ENCODE results near the gene BMPR1A.
"Not testable (repeated sequence)": the region's sequence is repeated elsewhere in the genome, so short reads cannot be mapped to it uniquely, and the experiment has no call there.

The BMPR1A gene

DNA sequence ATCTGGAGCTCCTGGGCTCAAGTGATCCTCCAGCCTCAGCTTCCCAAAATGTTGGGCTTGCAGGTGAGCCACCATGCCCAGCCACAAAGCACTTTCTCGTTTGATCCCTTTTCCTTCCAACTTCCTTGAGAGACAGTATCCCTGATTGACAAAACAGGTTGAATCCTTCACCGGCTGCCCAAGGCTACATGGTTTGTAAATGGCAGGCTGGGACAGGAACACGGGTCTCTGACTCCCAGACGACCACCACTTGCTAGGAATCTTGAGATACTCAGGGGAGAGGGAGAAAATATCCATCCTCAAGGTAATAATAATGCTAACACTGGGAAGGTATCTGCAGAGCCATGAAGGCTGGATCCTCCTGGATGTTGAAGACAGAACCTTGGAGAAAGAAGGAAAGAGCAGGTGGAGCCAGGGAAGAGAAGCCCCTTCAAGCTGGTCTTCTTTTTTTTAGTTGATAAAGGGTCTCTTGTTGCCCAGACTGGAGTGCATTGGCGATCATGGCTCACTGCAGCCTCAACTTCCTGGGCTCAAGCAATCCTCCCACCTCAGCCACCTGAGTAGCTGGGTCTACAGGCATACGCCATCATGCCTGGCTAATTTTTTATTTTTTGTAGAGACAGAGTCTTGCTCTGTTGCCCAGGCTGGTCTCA is 181.2 kb downstream of the BMPR1A start:
- FAIRE-seq, result no peak
- no peak for DNase-seq (ENCODE audit: low spot score)

DNA sequence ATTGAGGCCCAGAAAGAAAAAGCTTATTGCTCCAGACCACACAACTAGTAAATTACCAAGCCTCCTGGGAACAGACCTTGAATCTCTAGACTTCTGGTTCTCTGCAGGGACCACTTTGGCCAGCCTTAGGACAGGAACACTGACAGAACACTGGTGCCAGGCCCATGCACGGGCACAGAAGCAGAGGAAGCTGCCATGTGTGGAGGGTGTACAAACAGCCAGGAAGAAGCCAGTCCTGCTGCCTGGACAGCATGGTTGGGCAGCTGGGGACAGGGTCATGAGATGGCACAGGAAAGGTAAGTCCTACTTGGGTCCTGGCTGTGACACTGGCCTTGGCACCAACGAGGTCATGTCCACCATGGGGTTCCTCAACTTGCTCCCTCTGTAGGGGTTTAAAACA is 181.8 kb downstream of the BMPR1A start:
- FAIRE-seq (no peak), DNase-seq (ENCODE audit: low spot score) (no peak)

DNA sequence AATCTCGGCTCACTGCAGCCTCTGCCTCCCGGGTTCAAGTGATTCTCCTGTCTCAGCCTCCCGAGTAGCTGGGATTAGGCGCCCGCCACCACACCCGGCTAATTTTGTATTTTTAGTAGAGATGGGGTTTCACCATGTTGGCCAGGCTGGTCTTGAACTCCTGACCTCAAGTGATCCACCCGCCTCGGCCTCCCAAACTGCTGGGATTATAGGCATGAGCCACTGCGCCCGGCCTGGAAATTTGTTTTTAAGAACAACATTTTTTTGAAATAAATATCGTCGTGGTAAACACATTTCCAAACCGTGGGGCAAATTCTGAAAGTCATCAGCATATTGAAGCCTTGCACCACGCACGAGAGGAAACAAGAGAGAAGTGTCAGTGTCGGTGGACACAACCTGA is 183.7 kb downstream of the BMPR1A start:
- DNase-seq (ENCODE audit: low spot score); FAIRE-seq: not testable (repeated sequence)

DNA sequence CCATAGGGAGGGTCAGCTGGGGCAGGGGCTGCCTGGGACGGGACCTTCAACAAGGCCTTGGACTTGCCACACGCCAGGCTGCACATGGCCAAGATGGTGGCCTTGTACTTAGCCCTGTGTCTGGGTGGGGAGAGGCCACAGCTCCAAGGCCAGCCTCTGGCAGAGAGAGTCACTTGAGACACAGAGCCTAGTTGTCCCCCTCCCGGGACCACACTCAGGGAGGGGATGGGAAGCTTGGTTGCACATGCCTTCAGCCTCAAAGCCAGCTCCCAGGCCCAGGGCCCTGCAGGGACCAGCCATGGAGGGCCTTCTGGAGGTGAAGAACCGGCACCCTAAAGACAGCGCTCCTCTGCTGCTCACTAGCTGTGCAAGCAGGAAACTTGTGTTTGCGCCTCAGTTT is 184.3 kb downstream of the BMPR1A start:
- no peak for FAIRE-seq

DNA sequence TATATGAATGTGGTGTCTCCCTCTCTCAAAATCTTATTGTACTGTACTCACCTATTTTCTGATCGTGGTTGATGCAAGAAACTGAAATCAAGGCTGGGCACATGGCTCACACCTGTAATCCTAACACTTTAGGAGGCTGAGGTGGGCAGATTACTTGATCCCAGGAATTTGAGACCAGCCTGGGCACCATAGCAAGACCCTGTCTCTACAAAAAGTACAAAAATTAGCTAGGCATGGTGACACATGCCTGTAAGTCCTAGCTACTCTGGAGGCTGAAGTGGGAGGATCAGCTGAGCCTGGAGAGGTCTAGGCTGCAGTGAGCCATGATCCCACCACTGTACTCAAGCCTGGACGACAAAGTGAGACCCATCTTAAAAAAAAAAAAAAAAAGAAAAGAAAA is 185.0 kb downstream of the BMPR1A start:
- no peak for FAIRE-seq
- DNase-seq (ENCODE audit: low spot score), result no peak

More for the DNA sequence above, 184.3 kb downstream of the BMPR1A start:
- no peak for DNase-seq (ENCODE audit: low spot score)

DNA sequence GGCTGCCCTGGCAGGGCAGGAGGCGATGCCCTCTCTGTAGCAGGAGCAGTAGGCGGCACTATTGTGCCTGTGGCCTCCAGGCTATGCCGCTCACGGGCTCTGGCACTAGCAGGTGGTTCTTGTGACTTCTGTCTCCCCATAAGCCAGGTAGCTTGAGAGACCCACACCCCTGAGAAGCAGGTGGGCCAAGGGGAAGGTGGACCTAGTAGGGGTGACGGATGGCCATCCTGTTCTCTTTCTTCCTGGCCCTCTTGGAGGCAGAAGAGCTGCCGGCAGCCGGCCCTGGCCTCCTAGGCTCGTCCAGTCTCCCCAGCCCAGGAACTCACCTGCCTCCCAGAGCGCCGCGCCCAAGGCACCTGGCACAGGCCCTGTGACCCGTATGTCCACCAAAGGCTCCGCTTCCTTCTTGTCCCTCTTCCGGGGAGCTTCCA is 185.6 kb downstream of the BMPR1A start:
- DNase-seq (ENCODE audit: low spot score), result no peak
- FAIRE-seq, result no peak

DNA sequence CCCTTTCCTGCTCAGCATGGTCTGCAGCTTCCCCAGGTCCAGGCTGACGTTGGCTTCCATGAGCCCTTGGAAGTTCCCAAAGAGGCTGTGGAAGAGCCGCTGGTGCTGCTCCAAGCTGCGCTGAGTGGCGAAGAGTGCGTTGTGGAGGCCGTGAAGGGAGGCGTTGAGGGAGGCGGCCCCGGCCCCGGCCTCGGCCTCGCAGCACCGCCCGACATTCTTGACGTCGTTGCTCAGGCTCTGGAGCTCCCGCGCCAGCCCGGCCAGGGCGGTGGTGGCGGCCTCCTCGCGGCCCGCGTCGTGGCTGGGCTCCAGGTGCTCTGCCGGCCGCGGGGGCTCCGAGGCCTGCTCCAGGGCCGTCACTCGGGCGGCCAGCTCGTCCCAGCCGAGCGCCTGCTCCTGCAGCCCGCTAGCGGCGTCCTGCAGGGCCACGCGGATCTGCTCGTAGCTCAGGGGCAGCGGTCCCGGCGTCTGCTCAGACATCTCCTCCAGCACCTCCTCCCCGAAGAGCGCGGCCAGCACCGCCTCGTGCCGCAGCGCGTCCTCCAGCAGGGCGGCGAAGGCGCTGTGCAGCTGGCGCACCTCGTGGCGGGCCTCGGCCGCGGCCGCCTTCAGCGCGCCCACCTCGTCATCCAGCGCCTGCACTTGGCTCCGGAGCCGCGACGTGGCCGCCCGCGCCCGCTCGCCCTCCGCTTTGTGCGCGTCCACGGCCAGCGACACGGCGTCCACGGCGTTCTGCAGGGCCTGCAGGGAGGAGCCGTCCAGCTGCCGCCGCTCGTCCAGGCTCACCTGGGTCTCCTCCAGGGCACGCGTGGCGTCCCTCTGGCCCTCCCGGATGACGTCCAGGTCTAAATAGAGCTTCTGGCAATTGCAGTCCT is 186.3 kb downstream of the BMPR1A start:
- DNase-seq (ENCODE audit: low spot score), result no peak
- no peak for FAIRE-seq

DNA sequence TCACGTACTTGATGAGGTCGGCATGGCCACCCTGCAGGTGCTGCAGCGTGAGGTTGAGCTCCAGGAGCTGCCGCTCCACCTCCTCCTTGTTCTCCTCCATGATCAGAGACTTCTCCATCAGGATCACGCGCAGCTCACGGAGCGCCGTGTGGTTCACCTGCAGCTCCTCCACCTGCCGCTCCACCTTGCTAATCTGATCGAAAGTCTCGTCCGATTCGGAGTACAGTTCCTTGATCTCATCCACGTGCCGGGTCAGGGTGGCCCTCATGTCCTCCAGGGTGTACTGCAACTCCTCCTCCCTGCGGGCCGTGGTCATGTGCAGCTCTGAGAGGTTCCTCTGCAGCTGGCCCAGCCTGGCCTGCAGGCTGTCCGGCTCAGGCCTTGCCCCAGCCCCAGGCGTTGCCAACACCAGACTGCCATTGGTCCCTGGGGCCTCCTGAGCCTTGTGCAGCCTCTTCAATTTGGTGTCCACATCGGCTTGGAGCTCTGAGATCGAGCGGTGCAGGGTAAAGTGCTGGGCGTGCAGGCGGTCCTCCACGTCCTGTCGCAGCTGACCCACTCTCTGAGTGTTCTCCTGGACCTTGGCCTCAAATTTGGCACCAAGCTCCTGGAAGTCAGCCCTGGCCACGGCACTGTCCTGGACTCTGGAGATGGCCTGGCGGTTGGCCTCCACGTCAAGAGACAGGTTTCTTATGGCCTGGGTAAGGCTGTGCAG is 187.1 kb downstream of the BMPR1A start:
- no peak for DNase-seq (ENCODE audit: low spot score)
- no peak for FAIRE-seq

DNA sequence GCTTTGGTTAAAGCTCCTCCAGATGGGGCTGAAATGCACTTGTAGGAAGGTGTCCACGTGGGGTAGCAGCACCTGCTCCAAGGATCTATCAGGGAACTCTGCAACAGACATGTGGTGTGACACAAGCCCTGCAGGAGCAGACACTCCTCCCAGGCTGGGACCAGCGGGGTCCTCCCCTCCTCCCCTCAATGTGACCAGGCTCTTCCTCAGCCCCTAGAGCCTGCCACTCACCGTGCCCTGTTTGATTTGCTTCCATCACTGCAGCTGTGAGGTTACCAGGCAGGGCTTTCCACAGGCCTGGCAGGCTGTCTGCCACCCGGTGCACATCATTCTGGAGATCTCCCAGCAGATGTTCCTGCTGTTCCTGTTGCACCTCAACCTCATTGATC is 187.6 kb downstream of the BMPR1A start:
- FAIRE-seq, result no peak
- no peak for DNase-seq (ENCODE audit: low spot score)

DNA sequence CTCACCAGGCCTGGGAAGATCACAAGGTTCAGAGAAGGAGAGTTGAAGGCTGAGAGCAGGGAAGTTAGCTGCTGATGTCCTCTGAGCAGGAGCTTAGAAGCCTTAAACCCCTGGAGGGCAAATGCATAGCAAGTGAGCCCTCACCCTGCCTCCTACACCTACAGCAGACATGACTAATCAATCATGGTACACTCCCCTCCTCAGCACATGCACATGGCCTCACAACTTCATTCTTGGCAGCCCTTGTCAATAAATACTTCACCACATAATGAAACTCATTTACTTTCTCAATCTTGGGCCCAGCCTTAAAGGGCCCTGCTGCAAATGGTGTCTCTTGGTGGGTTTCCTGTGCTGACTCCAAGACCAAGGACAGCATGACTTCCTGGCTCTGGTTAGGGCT is 188.1 kb downstream of the BMPR1A start:
- no peak for FAIRE-seq
- no peak for DNase-seq (ENCODE audit: low spot score)

DNA sequence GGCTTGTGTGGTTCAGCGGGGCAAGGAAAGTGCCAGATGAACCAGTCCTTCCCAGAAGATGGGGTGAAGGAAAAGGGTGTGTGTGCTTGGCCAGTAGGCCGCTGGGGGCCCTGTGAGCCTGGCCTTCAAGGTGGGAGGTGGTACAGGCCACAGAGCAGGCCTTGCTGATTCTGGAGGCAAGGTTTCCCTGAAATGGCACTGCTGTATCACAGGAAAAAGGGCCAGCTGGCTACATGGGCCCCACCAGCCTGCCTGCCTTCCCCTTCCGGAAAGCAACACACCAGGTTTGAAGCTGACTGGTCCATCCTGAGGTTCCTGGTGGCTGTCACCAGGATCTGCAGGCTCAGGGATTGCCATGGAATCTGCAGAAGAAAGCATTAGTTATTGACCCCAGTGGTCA is 188.5 kb downstream of the BMPR1A start:
- no peak for FAIRE-seq
- DNase-seq (ENCODE audit: low spot score), result no peak

DNA sequence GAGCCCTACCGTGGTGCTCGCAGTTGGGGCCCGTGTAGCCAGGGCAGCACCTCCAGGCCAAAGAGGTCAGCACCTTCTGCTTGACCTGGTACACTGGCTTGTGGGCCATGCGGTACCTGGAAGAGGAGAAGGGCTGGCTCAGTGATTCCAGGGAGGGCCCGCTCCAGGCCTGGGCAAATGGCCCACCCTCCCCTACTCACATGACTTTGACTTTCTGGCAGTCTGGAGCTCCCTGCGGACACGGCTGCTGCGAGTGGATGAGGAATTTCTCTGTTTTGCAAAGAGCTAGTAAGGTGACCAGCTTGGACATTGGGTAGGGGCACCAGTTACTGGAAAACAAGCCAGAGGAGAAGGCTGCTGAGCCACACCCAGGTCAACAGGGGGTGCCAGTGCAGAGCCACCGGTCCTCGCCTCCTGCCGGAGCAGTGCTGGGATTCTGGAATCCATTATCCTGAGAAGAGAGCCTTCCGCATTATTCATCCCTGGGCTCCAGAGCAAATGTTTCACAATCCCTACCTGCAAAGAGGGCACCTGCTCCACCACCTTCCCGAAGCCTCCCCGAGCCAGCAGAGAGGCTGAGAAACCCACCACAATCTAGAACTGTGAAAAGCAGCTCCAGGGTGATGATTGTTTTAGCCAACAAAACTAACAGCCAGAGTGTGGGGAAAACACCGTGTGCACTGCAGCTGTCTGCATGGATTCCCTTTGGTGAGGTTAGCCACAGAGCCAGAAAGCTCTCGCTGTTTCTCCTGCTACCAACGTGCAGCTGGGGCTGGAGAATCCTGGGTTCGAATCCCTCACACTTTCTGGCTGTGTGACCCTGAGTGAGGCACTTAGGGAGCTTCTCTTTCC is 189.2 kb downstream of the BMPR1A start:
- DNase-seq (ENCODE audit: low spot score) (no peak), FAIRE-seq (no peak)

DNA sequence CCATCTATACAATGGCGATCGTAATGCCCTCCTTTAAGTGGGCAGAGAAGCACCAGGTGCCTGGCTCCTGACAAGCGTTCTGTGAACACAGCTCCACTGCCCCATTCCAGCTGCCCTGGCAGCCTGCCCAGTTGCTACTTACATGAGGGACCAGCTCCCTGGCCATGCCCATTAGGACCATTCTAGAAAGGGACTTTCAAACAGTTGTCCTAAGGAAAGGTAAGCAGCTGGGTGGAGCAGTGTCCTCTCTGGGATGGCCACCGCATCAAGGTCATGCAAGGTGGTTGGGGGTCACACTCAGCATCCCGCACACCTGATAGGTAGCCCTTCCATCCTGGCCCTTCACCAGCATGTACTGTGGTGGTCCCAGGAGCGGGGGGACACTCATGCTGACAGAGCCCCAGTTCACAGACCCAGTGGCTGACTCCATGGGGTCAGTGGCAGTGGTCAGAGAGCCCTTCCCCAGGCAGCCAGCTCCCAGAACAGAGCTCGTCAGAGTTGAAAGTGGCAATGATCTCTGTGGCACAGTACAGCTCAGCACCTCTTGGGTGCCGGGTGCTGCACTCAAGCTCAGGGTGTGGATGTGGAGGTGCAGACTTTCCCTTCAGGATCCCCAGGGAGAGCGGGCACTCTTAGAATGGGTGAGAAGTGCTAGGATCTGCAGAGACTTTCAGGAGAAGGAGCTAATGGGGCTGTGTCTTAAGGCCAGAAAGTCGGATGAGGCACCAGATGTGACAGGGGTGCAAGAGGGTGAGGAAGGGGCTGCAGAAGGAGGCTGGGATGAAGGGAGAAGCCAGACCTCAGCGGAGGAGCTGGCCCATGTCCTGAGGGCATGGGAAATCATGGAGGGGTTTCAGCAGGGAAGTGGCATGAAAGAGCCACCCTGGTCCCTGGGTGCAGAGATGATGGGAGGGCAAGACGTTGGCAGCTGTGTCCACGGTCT is 190.1 kb downstream of the BMPR1A start:
- DNase-seq (ENCODE audit: low spot score), result no peak
- FAIRE-seq, result no peak

DNA sequence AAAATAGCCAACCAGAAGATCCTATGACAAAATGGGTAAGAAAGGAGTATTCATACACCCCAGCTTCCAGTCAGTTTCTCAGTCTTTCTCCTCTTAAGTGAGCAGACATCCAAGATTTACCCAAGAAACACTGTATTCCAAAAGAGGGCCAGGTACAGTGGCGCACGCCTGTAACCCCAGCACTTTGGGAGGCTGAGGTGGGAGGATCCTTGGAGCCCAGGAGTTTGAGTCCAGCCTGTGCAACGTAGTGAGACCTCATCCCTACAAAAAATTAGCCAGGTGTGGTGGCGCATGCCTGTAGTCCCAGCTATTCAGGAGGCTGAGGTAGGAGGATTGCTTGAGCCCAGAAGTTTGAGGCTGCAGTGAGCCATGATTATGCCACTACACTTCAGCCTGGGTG is 191.4 kb downstream of the BMPR1A start:
- DNase-seq (ENCODE audit: low spot score); FAIRE-seq: not testable (repeated sequence)

DNA sequence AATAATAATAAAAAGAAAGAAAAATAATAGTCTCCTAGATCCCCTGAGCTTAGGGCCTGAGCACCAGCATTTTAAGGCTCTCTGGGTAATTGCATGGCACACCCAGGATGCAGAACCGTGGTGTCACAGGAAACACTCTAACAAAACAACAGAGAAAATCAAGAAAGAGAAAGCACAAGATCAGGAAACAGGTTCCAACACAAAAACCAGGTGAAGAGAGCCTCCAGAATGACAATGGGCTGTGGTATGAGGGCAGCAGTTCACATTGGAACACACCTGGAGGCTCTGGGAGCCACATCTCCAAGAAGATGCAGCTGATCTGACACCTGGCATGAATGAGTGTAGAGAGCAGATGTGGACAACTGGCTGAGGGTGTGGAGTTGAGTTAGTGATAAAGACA is 193.9 kb downstream of the BMPR1A start:
- DNase-seq (ENCODE audit: low spot score) (no peak), FAIRE-seq (no peak)

DNA sequence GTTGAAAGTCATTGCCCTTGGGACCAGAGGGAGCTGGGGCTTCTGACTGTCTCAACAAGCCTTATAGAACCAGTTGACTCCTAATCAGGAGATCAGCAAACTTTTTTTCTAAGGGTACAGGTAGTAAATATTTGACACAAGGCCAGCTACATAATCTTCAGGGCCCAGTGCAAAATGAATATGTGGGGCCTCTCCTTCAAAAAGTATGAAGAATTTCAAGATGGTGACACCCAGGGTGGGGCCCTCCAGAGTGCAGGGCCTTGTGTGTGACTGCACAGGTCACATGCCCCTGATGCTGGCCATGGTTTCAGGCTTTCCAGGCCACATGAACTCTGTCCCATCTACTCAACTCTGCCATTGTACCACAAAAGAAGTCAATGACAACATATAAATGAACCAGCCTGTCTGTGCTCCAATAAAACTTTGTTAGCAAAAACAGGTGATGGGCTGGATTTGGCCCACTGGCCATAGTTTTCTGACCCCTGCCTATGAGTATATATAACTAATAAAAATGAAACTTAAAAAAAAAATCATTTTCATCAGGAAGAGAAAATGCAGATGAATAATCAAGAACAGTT is 194.9 kb downstream of the BMPR1A start:
- no peak for FAIRE-seq
- no peak for DNase-seq (ENCODE audit: low spot score)

DNA sequence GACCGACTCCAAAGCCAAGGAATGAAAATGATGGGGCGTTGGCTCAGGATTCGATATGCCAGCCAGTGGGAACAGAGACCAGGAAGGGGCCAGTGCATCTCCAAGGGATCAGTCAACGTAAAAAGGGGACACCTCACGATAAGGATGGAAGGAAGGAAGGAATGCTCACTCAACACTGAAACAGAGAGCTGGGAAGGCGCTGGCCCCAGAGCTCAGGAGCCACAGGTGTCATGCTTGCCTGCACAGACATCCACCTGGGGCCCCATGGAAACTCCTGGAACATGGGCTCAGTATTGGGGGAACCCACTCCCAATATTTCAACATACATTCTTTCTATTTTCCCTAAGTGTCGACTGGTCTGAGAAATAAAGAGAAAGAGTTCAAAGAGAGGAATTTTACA is 195.7 kb downstream of the BMPR1A start:
- DNase-seq (ENCODE audit: low spot score) (no peak), FAIRE-seq (no peak)

DNA sequence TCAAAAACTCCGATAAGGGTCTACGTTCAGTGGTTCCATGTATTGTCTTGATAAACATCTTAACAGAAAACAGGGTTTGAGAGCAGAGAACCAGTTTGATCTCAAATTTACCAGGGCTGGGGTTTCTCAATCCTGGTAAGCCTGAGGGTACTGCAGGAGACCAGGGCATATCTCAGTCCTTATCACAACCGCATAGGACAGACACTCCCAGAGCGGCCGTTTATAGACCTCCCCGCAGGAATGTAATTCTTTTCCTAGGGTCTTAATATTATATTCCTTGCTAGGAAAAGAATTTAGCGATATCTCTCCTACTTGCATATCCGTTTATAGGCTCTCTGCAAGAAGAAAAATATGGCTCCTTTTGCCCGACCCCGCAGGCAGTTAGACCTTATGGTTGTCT is 196.3 kb downstream of the BMPR1A start:
- not testable (repeated sequence) for DNase-seq (ENCODE audit: low spot score); FAIRE-seq

DNA sequence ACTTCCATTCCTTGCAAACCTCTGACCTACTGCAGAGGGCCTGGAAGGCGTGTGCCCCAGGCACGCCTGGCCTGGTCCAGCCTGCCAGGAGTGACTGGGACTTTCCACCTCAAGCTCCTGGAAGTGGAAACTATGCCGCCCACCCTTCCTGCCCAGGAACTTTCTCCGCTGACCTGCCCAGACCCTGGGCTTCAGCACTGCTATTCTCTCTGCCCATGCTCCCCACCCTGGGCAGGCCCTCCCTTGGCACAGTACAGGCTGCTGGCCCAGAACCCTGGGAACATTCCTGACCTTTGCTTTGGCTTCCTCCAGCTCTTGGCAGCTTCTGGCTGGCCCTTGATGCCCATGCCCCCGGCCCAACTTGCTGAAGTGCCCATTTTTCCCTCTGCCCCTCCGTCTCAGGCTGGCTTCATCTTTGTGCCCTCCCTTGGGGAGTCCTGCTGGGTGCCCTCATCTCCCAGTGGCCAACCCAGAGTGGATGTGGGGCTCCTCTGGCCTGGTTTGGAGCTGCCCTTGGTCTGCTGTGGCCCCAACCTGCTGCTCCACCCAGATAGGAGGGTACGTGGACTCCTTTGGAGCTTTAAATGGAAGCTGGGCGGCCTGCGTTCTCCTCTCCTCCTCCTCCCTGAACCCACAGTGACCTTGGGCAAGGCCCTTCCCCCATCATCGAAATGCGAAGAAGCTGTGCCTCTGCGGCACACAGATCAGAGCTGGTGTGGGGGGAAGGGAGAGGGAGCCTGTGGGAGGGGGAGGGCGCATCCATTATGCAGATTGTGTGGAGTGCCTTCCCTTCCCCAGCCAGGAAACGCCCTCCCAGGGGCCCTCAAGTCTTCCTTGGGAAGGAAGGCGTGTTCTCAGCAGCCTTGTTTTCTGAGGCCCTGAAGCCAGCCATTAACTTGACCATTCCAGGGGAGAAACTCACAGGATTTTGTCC is 197.6 kb downstream of the BMPR1A start:
- DNase-seq (ENCODE audit: low spot score), result no peak

More for the DNA sequence above, 197.6 kb downstream of the BMPR1A start:
- no peak for FAIRE-seq
